ENCODE measurements around the gene FGF19.
A peak's percentile ranks its signal among the peaks of the same experiment; 100 is the strongest.

Gene FGF19

GRCh38 chr11:69721745-69722144, 17.9 kb upstream of the FGF19 start:
- TF ChIP-seq CTCF (IDR thresholded peaks at IDR 0.05; ENCODE audit: low read depth, low read length) = no peak
- no peak for DNase-seq (ENCODE audit: low read depth in 2 of 2)
- no peak overlapping the region for H3K4me3 ChIP-seq (replicated peaks in 1 of 2; ENCODE audit: low read depth in 2 of 2, low read length in 2 of 2)

- no peak for TF ChIP-seq CTCF (IDR thresholded peaks at IDR 0.05; ENCODE audit: low read depth, low read length)
- no peak for DNase-seq (ENCODE audit: low read depth in 2 of 2)
- no peak overlapping the region for H3K4me3 ChIP-seq (replicated peaks in 1 of 2; ENCODE audit: low read depth in 2 of 2, low read length in 2 of 2)
These were observed 17.3 kb upstream of the FGF19 start for GRCh38 chr11:69721106-69721505.

- no peak for TF ChIP-seq CTCF (IDR thresholded peaks at IDR 0.05; ENCODE audit: low read depth, low read length)
- no peak for DNase-seq (ENCODE audit: low read depth in 2 of 2)
- H3K4me3 ChIP-seq (replicated peaks in 1 of 2; ENCODE audit: low read depth in 2 of 2, low read length in 2 of 2) = no peak overlapping the region
These were observed 15.1 kb upstream of the FGF19 start for GRCh38 chr11:69718912-69719311.

- peak; percentile 20 to 32 for DNase-seq (ENCODE audit: low read depth in 2 of 2)
- peak; percentile 64 for TF ChIP-seq CTCF (IDR thresholded peaks at IDR 0.05; ENCODE audit: low read depth, low read length)
- H3K4me3 ChIP-seq (replicated peaks in 1 of 2; ENCODE audit: low read depth in 2 of 2, low read length in 2 of 2) = no peak overlapping the region
These were observed 14.3 kb upstream of the FGF19 start for GRCh38 chr11:69718147-69718546.

DNA sequence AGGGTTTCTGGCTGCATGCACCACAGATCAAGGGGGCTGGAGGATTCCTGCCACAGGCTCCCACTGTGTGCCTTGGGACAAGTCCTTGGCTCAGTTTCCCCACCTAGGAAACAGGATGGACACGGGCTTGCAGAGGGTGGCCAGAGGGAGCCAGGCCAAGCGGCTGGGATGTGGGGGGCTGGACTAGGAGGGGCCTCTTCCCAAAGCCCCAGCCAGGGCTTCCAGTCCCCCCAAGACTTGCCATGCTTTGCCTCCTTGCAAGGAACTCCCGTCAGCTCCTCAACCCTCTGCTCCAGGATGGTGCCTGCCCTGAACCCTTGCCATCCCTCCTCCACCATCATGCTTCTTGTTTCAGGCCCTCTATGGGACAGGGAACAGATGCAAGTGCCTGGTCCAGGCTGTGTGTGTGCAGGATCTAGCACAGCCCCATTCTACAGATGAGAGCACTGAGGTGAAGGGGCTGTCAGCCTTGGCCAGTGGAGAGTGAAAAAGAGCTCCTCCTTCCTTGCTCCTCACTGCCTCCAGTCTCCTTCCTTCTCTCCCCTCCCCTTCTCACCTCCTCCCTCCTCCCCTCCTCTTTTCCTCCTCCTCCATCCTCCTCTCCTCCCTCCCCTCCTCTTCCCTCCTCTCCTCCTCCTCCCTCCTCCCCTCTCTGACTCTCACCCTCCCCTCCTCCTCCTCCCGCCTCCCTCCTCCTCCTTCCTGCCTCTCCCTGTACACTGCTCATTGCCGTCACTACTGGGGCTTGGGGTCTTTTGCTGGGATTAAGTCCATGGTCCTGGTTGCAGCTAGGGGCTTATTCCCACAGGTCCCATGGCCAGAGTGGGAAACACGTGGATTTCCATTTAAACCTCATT, 13.3 kb upstream of the FGF19 start:
- DNase-seq (ENCODE audit: low read depth in 2 of 2) = no peak
- TF ChIP-seq CTCF (IDR thresholded peaks at IDR 0.05; ENCODE audit: low read depth, low read length) = no peak
- H3K4me3 ChIP-seq (replicated peaks in 1 of 2; ENCODE audit: low read depth in 2 of 2, low read length in 2 of 2) = no peak overlapping the region

DNA sequence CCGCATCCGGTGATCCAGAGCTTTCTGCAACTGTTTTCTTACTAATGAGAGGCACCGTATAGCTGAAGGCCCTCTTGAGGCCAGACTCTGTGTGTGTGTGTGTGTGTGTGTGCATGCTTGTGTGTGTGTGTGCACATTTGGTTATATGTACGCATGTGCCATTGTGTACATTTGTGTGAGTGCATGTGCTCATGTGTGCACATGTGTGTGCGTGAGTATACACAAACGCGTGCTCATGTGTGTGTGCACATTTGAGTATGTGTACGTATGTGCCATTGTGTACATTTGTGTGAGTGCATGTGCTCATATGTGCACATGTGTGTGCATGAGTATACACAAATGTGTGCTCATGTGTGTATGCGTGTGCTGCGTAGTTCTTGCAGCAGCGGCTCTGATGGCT, 12.3 kb upstream of the FGF19 start:
- DNase-seq (ENCODE audit: low read depth in 2 of 2) = no peak
- TF ChIP-seq CTCF (IDR thresholded peaks at IDR 0.05; ENCODE audit: low read depth, low read length) = no peak
- H3K4me3 ChIP-seq (replicated peaks in 1 of 2; ENCODE audit: low read depth in 2 of 2, low read length in 2 of 2) = no peak overlapping the region

Data from cardiac fibroblast (primary cell).